K562 (cell line): ENCODE measurements around the gene MACF1.

ENCODE experiments used
- AFF4 ChIP-seq: sonication (generic); formaldehyde crosslinking; IDR thresholded peaks from 2 replicates; pipeline ENCODE4 v1.8.0; 2023; ENCODE audit warnings: mild to moderate bottlenecking, missing genetic modification reagents
- ARHGAP35 ChIP-seq: fragments of 450-650 bp; IDR thresholded peaks from 2 replicates; pipeline ENCODE4 v1.6.1; 2018; ENCODE audit not compliant: partially characterized antibody
- CTCF ChIP-seq, 3 experiments: IDR thresholded peaks in 2 of 3; conservative IDR thresholded peaks in 1 of 3; 2 replicates each; pipeline ENCODE4 v1.5.1; 2011 to 2012; ENCODE audit warnings: low read length in 3 of 3, mild to moderate bottlenecking in 3 of 3, control low read depth in 2 of 3, improper control_type of control experiment in 1 of 3, inconsistent platforms in 1 of 3, low read depth in 1 of 3, mixed read lengths in 1 of 3, moderate library complexity in 1 of 3; ENCODE audit not compliant: insufficient read depth in 2 of 3
- MYC ChIP-seq, 2 experiments: fragments of 250-450 bp in 1 of 2; sonication (Bioruptor Pico) in 1 of 2; IDR thresholded peaks; 2 replicates each; pipeline versions ENCODE4 v1.5.1 to v1.6.1; 2012 to 2021; ENCODE audit warnings: low read depth in 2 of 2, borderline replicate concordance in 1 of 2, improper control_type of control experiment in 1 of 2, low read length in 1 of 2, mild to moderate bottlenecking in 1 of 2, moderate library complexity in 1 of 2
- POLR2A ChIP-seq: fragments of 450-650 bp; conservative IDR thresholded peaks from 2 replicates; pipeline ENCODE4 v1.6.1; 2016
- ZBTB49 ChIP-seq: sonication (generic); formaldehyde crosslinking; IDR thresholded peaks from 2 replicates; pipeline ENCODE4 v1.8.0; 2022; ENCODE audit warnings: missing genetic modification reagents, mild to moderate bottlenecking, borderline replicate concordance

GRCh38 chr1:39398278-39399021 is 194.0 kb downstream of the MACF1 start:
- peak in 1 of 3 experiments; percentile 15; a peak in 1 of 6 replicates for TF ChIP-seq CTCF (IDR thresholded peaks at IDR 0.05 in 2 of 3, conservative IDR thresholded peaks at IDR 0.05 in 1 of 3; ENCODE audit: insufficient read depth in 2 of 3, low read depth in 1 of 3, low read length in 3 of 3)
- TF ChIP-seq MYC (IDR thresholded peaks at IDR 0.05; ENCODE audit: low read depth, low read length): peak; percentile 72
- no peak for TF ChIP-seq MYC (CRISPR knock-in tag; IDR thresholded peaks at IDR 0.05; ENCODE audit: borderline replicate concordance, low read depth)
- no peak for TF ChIP-seq ARHGAP35
- no peak for TF ChIP-seq ZBTB49
- TF ChIP-seq POLR2A: no peak
- 0 out of 2 replicates have a peak, but pooled peaks have one; percentile 27 for TF ChIP-seq AFF4 (CRISPR knock-in tag)
